ENCODE measurements around the gene RCSD1. TPM values are rescaled to one million over a fixed set of nuclear protein-coding genes. Genes with fewer than 3 reads are reported as not detected.

RCSD1 gene
- total and polyA plus RNA-seq, 11 donors: 14.1 to 51.5 (median 29.6) TPM

DNA sequence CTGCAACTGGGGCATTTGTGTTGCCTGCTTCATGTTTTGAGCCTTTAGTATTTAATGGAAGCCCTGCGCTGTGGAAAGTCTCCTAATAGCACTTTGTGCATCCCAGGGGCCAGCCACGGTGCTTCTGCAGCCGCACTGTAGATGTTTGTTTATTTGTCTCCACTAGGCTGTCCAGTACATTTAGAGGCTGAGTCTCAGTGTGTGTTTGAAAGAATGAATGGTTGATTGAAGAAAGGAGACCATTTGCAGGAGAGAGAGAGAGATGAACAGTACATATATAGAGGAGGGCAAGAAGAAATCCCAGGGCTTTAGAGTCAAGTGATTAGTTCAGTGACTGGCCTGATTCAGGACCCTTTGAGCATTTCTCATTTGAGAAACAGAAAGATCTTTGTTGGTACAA lies 125.6 kb downstream of the RCSD1 start:
- intact Hi-C loops (cut with DNase I): loop anchor here in 1 of 10 donors (5.0 kb wide), 1 partner anchor 37 kb away; no protein-coding TSS in a partner anchor
- Histone ChIP-seq H3K4me3 (no peak overlapping the region), H3K36me3 (no peaks in the 10 kb centered on the region), H3K27me3 (no peaks in the 10 kb centered on the region), H3K27ac (no peak overlapping the region), H3K9me3 (no peaks in the 10 kb centered on the region), H3K4me1 (peaks cover 5 to 55% (median 31%) of the 10 kb centered on the region in 12 donors)
- TF ChIP-seq CTCF (IDR thresholded peaks at IDR 0.05): no peak
- DNase-seq: no peak
- ATAC-seq: no peak
- WGBS, 4 donors: 64 to 73% (median 72%) methylated on average over 3 of the region's 3 CpGs

Other genes starting within 250 kb of the RCSD1 start
- gene CD247, start 111.7 kb upstream of the RCSD1 start, total RNA-seq: 1 to 10 TPM in 3 of 9 donors, under 1 TPM in 5, not detected in 1; 0.19 to 7.6 (median 0.60) TPM
- under 1 TPM; 0.22 to 0.42 TPM for gene CD247, start 111.7 kb upstream of the RCSD1 start, polyA plus RNA-seq
- 100 to 1,000 TPM in 3 of 9 donors, 10 to 100 TPM in 6; 64.1 to 176 (median 91.1) TPM for gene CREG1, start 76.5 kb upstream of the RCSD1 start, total RNA-seq
- gene CREG1, start 76.5 kb upstream of the RCSD1 start, polyA plus RNA-seq: 10 to 100 TPM; 31.3 to 39.1 TPM
- gene MPZL1, start 91.8 kb downstream of the RCSD1 start, total RNA-seq: 10 to 100 TPM; 21.2 to 56.3 (median 29.7) TPM
- 10 to 100 TPM in 1 of 2 donors, 1 to 10 TPM in 1; 7.0 to 29.4 TPM for gene MPZL1, start 91.8 kb downstream of the RCSD1 start, polyA plus RNA-seq